IMR-90 (cell line): Measurements from ENCODE around the gene FLII. TPM values are rescaled to one million over a fixed set of nuclear protein-coding genes. Genes with fewer than 3 reads are reported as not detected.

ENCODE experiments used
- ATAC-seq: fragments of 200-7000 bp; cut with Tn5 transposase; 2 replicates; pipeline ENCODE4 v1.9.1; 2020; ENCODE audit warnings: low read depth, mild to moderate bottlenecking, moderate library complexity
- BruUV-seq: library from RNA; stranded (reverse); fragments of 400-500 nt; replicated peaks from 2 replicates; lab custom pipeline; 2021; lab: Mats Ljungman, UMichigan
- CTCF ChIA-PET: fragments of 300-600 bp; formaldehyde crosslinking; extraction: SDS; loops from one replicate; lab custom pipeline; 2021; ENCODE audit warnings: antibody characterized with exemption; lab: Yijun Ruan, JAX
- POLR2A ChIA-PET: fragments of 300-600 bp; sonication (Branson Sonifier 250); formaldehyde crosslinking; loops from one replicate; lab custom pipeline; 2022; ENCODE audit warnings: antibody characterized with exemption; ENCODE audit not compliant: unreplicated experiment; lab: Charles Lee
- DNase-seq: peaks from one replicate; pipeline ENCODE4 v3.0.0; 2013
- H2AFZ ChIP-seq: replicated peaks from 2 replicates; pipeline ENCODE3; 2013; ENCODE audit warnings: low read length, mild to moderate bottlenecking; ENCODE audit not compliant: poor library complexity
- H2AK5ac ChIP-seq: 2 replicates; pipeline ENCODE4 v1.6.1; 2013; ENCODE audit warnings: low read depth, low read length, inconsistent platforms
- H2AK9ac ChIP-seq: replicated peaks from 2 replicates; pipeline ENCODE3; 2013; ENCODE audit warnings: mild to moderate bottlenecking, low read depth, low read length, moderate library complexity; ENCODE audit not compliant: poor library complexity
- H2BK120ac ChIP-seq: 2 replicates; pipeline ENCODE4 v1.6.1; 2013; ENCODE audit warnings: low read depth, low read length, inconsistent platforms
- H2BK15ac ChIP-seq: 3 replicates; pipeline ENCODE4 v1.6.1; 2013; ENCODE audit warnings: low read depth, low read length, inconsistent platforms
- H2BK20ac ChIP-seq: 2 replicates; pipeline ENCODE4 v1.6.1; 2013; ENCODE audit warnings: low read depth, mild to moderate bottlenecking, inconsistent platforms, low read length, moderate library complexity
- H2BK5ac ChIP-seq: 2 replicates; pipeline ENCODE4 v1.6.1; 2013; ENCODE audit warnings: mild to moderate bottlenecking, low read depth, low read length, inconsistent platforms; ENCODE audit not compliant: poor library complexity, severe bottlenecking
- H3K14ac ChIP-seq: replicated peaks from 2 replicates; pipeline ENCODE4 v1.6.1; 2013; ENCODE audit warnings: low read depth, low read length, inconsistent platforms
- H3K18ac ChIP-seq: 2 replicates; pipeline ENCODE4 v1.6.1; 2013; ENCODE audit warnings: low read depth, low read length, control low read depth
- H3K23ac ChIP-seq: 2 replicates; pipeline ENCODE4 v1.6.1; 2013; ENCODE audit warnings: low read depth, low read length, inconsistent platforms
- H3K27ac ChIP-seq: 2 replicates; pipeline ENCODE4 v1.5.1; 2013; ENCODE audit warnings: mild to moderate bottlenecking, control low read depth, low read length; ENCODE audit not compliant: insufficient read depth
- H3K27me3 ChIP-seq: 2 replicates; pipeline ENCODE4 v1.6.1; 2013; ENCODE audit warnings: low read length; ENCODE audit not compliant: control insufficient read depth, insufficient read depth
- H3K36me3 ChIP-seq: 2 replicates; pipeline ENCODE4 v1.6.1; 2013; ENCODE audit warnings: low read length, mixed read lengths; ENCODE audit not compliant: control insufficient read depth, insufficient read depth
- H3K4ac ChIP-seq: 2 replicates; pipeline ENCODE4 v1.6.1; 2013; ENCODE audit warnings: low read depth, low read length, inconsistent platforms
- H3K4me1 ChIP-seq: 2 replicates; pipeline ENCODE4 v1.6.1; 2013; ENCODE audit warnings: low read length, mixed read lengths; ENCODE audit not compliant: control insufficient read depth, insufficient read depth
- H3K4me2 ChIP-seq: 2 replicates; pipeline ENCODE4 v1.6.1; 2013; ENCODE audit warnings: low read depth, mild to moderate bottlenecking, control low read depth, low read length, moderate library complexity
- H3K4me3 ChIP-seq: 2 replicates; pipeline ENCODE4 v1.5.1; 2013; ENCODE audit warnings: low read depth, mild to moderate bottlenecking, control low read depth, low read length, moderate library complexity; ENCODE audit not compliant: insufficient read depth
- H3K56ac ChIP-seq: 2 replicates; pipeline ENCODE4 v1.6.1; 2013; ENCODE audit warnings: low read length, inconsistent platforms; ENCODE audit not compliant: insufficient read depth; ENCODE audit errors: extremely low read depth
- H3K79me1 ChIP-seq, 2 experiments: 2 replicates each; pipeline ENCODE4 v1.6.1; 2013; ENCODE audit warnings: low read length in 2 of 2, inconsistent platforms in 1 of 2, low read depth in 1 of 2
- H3K9ac ChIP-seq: 2 replicates; pipeline ENCODE4 v1.6.1; 2013; ENCODE audit warnings: low read depth, low read length, control low read depth
- H3K9me1 ChIP-seq: 2 replicates; pipeline ENCODE4 v1.6.1; 2013; ENCODE audit warnings: low read length, inconsistent platforms; ENCODE audit not compliant: insufficient read depth
- H3K9me3 ChIP-seq: 2 replicates; pipeline ENCODE4 v1.6.1; 2013; ENCODE audit warnings: low read length; ENCODE audit not compliant: control insufficient read depth, insufficient read depth
- H4K20me1 ChIP-seq: 2 replicates; pipeline ENCODE4 v1.6.1; 2013; ENCODE audit warnings: low read length, inconsistent platforms; ENCODE audit not compliant: insufficient read depth
- H4K5ac ChIP-seq: 2 replicates; pipeline ENCODE4 v1.6.1; 2013; ENCODE audit warnings: mild to moderate bottlenecking, low read depth, low read length, control low read depth
- H4K8ac ChIP-seq, 2 experiments: 2 replicates each; pipeline ENCODE4 v1.6.1; 2013; ENCODE audit warnings: low read depth in 2 of 2, low read length in 2 of 2, control low read depth in 1 of 2, inconsistent platforms in 1 of 2
- H4K91ac ChIP-seq: 2 replicates; pipeline ENCODE4 v1.6.1; 2013; ENCODE audit warnings: low read depth, low read length, inconsistent platforms; ENCODE audit not compliant: insufficient read depth
- BHLHE40 ChIP-seq: fragments of 150-350 bp; IDR thresholded peaks from 2 replicates; pipeline ENCODE4 v1.6.1; 2016; ENCODE audit warnings: mild to moderate bottlenecking, low read depth, low read length
- CHD1 ChIP-seq: IDR thresholded peaks from 2 replicates; pipeline ENCODE4 v1.6.1; 2012; ENCODE audit warnings: low read depth, low read length, improper control_type of control experiment
- MAFK ChIP-seq: IDR thresholded peaks from 2 replicates; pipeline ENCODE4 v1.6.1; 2012; ENCODE audit warnings: low read depth, low read length, improper control_type of control experiment
- MXI1 ChIP-seq: IDR thresholded peaks from 2 replicates; pipeline ENCODE4 v1.6.1; 2012; ENCODE audit warnings: low read depth, mild to moderate bottlenecking, low read length, moderate library complexity, borderline replicate concordance
- NFE2L2 ChIP-seq: fragments of 150-350 bp; IDR thresholded peaks from 2 replicates; pipeline ENCODE4 v1.6.1; 2016; ENCODE audit warnings: low read depth, mild to moderate bottlenecking, low read length
- RCOR1 ChIP-seq: IDR thresholded peaks from 2 replicates; pipeline ENCODE4 v1.6.1; 2012; ENCODE audit warnings: mild to moderate bottlenecking, low read length, improper control_type of control experiment; ENCODE audit not compliant: insufficient replicate concordance
- WGBS, 2 experiments: methylation state at CpG; one replicate each; pipeline versions ENCODE4 v1.1.5 to v1.1.7; 2013; ENCODE audit warnings: missing lambda C conversion rate in 2 of 2; ENCODE audit not compliant: insufficient read length in 1 of 2; ENCODE audit errors: extremely low coverage in 2 of 2; 5-methylcytosine and 5-hydroxymethylcytosine counted together
- dilution Hi-C: fragments of 300-500 bp; cut with HindIII; formaldehyde crosslinking; loops from one replicate; pipeline ENCODE4 v1.14.3; 2018; ENCODE audit warnings: low sequenced_read_pairs; ENCODE audit not compliant: unreplicated experiment
- in situ Hi-C: fragments of 300-500 bp; cut with MboI; formaldehyde crosslinking; loops from 3 replicates; pipeline ENCODE4 v1.14.3; 2019; ENCODE audit warnings: low sequenced_read_pairs, inconsistent platforms, mixed read lengths
- intact Hi-C: fragments of 100-400 bp; cut with micrococcal nuclease; formaldehyde crosslinking; loops from 2 replicates; pipeline ENCODE4 v1.10.0; 2022
- polyA plus RNA-seq, 3 experiments: library from polyadenylated mRNA; depleted of rRNA; stranded (reverse); fragments of >200 nt; gene quantifications; 2 replicates each; pipeline ENCODE4 v1.2.3, GENCODE V29; 2012; ENCODE audit warnings: low replicate concordance in 1 of 3
- total RNA-seq: library from RNA; depleted of rRNA; stranded (reverse); fragments of >200 nt; gene quantifications from 2 replicates; pipeline ENCODE4 v1.2.3, GENCODE V29; 2012

FLII gene
- total and polyA plus RNA-seq, 2 of the 4 experiments (the other 2 are of a cell fraction): 263 to 290 TPM

- ATAC-seq (peak; percentile 92), DNase-seq (peak; percentile 79)
- no peak overlapping the region for H2BK120ac ChIP-seq
- no peaks in the 10 kb centered on the region for H3K9me3 ChIP-seq
- BruUV-seq: no TSS peak
- no peak overlapping the region for H2AK9ac ChIP-seq
- dilution Hi-C loops: no loop called here
- intact Hi-C loops: no loop called here
- H2AFZ ChIP-seq: no peak overlapping the region
- H3K4ac ChIP-seq: no peak overlapping the region
- no peak overlapping the region for H3K14ac ChIP-seq
- peaks cover 7 to 28% of the 10 kb centered on the region in 2 experiments; a peak in 3 of 4 replicates for H3K79me1 ChIP-seq
- no peak overlapping the region for H3K4me3 ChIP-seq
- H3K23ac ChIP-seq: no peak overlapping the region
- no peaks in the 10 kb centered on the region for H3K27me3 ChIP-seq
- no peak overlapping the region for H4K91ac ChIP-seq
- no peak overlapping the region for H2BK20ac ChIP-seq
- H3K4me2 ChIP-seq: no peak overlapping the region
- H3K9me1 ChIP-seq: peaks cover 9% of the 10 kb centered on the region; the same call in 1 of the 2 replicates
- no peak overlapping the region for H2AK5ac ChIP-seq
- H2BK5ac ChIP-seq: no peak overlapping the region
- ChIA-PET CTCF (no interaction called here), POLR2A (no interaction called here)
- no peak overlapping the region for H4K5ac ChIP-seq
- H2BK15ac ChIP-seq: no peak overlapping the region
- H3K4me1 ChIP-seq: peaks cover 6% of the 10 kb centered on the region; the same call in 1 of the 2 replicates
- WGBS, 2 experiments: no CpG with 5 or more reads among the region's 3 CpGs
- no peak overlapping the region for H3K9ac ChIP-seq
- no peak for TF ChIP-seq RCOR1
- no peak for TF ChIP-seq CHD1
- TF ChIP-seq MXI1: peak; percentile 84; the same call in 1 of the 2 replicates
- TF ChIP-seq MAFK: peak; percentile 40
- peak; percentile 91 for TF ChIP-seq NFE2L2
- peak; percentile 69; the same call in 1 of the 2 replicates for TF ChIP-seq BHLHE40
- no peak overlapping the region for H3K27ac ChIP-seq
- H4K20me1 ChIP-seq: no peaks in the 10 kb centered on the region; the same call in 1 of the 2 replicates
- in situ Hi-C loops: no loop called here
- H3K36me3 ChIP-seq: peaks cover 65% of the 10 kb centered on the region
- H3K56ac ChIP-seq: no peak overlapping the region
- H3K18ac ChIP-seq: no peak overlapping the region
- no peak overlapping the region for H4K8ac ChIP-seq
Observed at GRCh38 chr17:18278867-18279266, 20.3 kb upstream of the FLII start.
